NCI-H446 (cell line): ENCODE results near the gene SIX1.

Experiments used
- DNase-seq, 2 experiments: peaks; one replicate each; lab custom pipeline; 2025; lab: John Stamatoyannopoulos, UW

SIX1 gene

DNA sequence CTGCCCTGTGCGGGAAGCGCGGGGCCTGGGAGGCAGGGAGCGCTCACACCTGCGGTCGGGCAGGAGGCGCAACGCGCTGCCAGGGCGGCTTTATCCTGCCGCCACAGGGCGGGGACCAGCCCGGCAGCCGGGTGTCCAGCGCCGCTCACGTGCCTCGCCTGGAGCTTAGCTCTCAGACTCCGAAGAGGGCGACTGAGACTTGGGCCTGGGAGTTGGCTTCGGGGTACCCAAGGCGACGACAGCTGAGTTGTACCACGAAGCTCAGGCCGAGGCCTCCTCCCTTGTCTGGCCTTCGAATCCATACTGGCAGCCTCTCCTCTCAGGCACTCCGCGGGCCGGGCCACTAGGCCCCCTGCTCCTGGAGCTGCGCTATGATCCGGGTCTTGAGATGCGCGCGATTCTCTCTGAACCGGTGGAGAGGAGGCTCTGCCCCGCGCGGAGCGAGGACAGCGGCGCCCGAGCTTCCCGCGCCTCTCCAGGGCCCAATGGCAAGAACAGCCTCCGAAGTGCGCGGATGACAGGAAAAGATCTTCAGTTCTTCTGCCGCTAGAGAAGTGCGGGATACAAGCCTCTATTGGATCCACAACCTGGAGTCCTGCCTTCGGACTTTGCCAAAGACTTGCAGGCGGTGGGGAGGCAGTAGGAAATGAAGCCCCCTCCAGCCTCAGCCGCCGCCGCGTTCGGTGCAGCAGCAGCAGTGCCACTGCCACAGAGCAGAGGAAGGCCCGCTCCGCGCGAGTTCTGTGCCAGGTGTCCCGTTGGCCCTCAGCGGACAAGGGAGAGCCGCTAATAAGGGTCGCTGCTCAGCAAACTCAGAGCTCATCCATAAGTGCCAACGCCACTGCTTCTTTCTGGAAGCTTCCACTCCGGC is 6.8 kb downstream of the SIX1 start:
- DNase-seq: no peak

DNA sequence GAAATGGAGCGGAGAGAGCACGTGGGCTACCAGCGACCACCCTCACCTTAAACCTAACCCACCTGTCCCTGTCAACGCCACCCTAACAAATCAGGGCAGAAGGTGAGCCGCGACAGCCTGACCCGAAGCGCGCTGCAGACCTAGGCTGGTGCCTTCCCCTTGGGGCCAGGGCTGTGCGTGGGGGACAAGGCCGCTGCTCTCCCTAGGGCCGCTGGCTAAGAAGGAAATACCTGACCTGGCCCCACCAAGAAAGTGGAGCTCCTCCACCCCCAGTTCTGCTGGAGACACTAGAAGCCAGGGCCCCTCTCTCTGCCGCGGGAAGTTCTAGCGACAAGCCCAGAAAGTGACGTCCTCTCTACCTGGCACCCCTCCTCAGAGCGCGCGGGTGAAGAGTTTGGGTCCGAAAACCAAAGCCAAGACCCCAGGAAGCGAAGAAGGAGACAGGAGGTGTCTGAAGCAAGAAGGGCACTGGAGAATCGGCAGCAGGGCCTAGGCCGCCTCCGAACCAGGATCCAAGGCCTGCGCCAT is 7.5 kb downstream of the SIX1 start:
- no peak for DNase-seq

DNA sequence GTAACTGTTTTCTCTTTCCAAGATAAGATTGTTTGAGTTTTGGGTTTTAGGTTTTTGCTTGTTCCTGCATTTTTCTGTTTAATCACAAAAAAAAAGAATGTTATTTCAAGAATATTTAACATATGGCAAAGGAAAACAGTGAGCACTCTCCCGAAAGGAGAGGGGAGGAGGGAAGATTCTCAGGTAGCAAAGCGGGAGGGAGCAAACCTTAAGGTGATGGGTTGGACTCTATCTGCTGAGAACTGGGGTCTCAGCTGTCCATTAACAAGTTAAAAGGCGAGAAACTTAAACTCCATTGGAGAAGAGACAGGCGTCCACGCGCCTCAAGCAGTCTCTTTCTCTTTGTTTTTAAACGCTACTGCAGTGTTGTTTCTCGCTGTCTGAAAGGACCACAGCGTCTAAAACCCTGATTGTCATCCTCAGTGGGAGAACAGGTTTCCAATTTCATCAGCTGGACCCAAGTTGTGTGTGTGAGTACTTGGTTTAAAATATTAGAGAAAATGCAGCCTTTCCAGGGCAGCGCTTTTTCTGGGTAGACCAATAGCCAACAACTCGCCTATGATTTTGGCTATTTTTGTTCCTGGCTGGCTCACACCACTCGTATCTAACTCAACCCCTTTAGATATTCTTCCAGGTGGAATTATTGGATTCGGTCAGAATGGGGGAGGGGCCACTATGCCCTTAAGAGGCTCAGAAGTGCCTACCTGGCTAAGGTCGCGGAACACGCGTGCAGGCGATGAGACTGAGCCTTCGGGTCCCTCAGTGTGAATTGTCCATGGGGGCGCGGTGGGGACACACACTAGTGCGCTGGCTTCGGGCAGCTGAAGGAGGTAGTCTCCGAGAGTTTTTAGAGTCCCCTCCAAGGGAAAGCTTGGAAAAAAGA is 8.2 kb downstream of the SIX1 start:
- no peak for DNase-seq

DNA sequence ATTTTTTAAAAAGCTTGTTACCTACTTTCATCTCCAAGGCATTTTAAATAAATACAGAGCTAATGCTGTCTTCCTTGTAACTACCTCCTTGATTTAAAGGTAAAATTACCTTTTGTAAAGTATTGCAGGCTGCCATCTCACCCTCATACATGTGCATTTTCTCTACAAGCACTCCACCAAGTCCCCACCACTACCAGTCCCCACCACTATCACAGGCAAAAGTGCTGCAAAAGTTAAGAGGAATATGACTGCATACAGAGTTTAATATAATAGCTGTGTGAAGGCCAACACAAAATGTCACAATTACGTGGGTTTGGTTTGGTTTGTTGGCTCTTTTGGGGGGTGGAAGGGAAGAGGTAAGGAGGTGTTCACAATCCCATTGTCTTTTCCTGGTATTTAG is 9.6 kb downstream of the SIX1 start:
- DNase-seq: no peak

DNA sequence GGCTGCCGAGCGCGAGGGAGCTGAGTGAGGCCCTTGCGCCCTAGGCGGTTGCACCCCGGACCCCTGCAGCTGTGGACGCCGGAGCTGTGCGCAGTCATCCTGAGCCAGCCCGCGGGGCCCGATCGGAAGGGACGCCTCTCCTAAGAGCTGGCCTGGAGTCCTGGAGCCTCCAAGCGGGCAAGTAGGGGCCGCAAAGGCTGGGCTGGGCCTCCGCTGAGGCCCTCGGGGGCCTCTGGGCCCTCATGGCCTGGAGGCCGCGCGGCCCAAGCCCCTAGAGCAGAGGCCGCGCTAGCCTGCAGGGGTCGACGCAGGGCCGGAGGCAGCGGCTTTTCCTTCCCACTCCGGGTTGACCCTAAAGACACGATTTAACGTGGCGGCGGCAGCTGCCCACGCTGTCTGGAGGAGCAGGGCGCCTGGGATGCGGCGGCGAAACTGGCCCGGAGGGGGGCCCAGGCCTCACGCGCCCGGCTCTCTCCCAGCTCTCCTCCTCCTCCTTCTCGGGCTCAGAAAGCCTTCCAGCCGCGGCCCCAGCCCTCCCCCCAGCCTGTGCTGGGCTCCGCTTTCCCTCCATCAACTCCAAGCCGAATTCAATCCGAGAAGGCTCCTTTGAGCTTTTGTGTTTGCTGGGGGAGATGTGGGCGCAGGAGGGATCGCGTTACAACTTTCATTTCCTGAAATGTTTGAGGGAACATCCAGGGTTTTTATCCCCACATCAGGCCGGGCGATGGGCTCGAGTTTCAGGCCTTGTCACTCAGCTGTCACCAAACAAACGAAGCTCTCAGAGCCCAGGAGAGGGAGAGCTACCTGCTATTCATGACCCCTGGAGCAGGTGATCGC is 11.6 kb downstream of the SIX1 start:
- DNase-seq: no peak

DNA sequence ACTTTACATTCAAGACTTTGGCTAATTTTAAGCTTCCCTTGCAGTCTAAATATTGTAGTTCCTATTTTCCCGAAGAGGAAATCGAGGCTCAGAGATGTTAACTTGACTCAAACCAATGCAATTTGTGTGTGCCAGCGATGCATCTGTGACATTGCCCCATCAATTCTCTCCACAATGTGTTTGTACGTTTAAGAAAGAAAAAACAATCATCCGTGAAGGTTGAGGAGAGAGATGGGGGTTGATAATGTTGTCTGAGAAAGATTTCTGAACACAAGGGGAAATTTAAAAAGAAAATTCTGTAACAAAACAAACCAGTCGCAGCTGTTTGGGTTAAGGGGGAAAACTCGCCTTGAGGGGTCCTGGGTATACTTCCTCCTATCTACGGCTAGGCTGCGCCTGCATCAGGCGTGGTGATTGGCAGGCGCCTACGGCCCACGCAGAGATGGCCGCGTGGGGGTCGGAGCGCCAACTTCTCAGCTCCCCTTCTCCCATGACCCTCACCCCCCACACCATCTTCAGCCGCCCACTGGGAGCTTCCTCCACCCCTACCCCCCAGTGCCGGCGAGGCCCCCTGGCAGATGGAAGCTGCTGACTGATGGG is 12.3 kb downstream of the SIX1 start:
- no peak for DNase-seq

DNA sequence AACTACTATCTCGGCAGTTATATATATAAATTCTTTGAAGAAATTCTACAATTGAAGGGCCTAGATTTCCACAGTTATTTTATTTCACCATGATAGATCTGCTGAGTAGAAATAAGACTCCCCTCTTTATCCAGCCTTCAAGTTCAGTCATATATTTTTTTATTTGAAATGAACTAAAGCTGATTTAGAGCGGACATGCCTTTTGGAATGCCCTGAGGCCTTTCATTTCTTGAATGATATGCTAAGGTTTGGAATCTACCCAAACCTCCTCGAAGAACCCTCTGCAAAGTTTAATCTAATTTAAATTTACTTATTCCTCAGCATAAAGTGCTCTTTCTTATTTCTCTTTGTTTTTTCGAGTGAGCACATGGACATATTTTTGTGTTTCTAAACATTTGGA is 15.1 kb downstream of the SIX1 start:
- no peak for DNase-seq

DNA sequence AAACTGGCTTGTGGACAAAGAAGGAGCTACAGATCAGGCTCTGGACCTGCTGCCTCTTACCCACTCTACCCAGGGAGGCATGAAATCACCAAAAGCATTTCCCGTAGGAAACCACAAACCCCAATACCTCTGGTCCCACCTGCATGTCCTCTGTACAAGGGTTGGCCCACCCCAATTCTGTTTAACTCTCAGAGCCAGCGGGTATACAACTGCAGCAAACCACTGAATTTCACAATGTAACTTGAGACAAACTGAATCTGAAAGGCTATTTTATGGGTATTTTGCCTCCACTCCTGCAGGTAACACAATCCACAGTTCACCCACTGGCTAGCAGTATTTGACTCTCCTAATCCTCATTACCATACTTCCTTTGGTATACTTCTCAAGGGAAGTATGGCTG is 16.5 kb downstream of the SIX1 start:
- DNase-seq: no peak

DNA sequence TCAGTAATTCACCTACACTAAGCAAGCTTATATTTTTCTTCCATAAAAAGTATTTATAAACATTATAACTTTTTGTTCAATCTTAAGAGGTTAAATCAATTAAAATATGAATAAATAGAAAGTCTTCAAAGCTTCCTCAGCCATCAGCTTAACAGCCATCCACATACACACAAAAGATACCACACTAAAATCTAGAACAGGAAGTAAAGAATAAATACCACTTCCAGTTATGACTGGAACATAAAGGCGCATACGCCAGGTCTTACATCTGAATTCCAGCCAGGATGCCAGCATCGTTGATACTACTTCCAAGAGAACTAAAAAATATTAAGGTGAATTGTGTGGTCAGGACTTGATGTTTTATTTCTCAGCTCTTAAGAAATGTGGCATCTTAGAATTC is 17.0 kb downstream of the SIX1 start:
- no peak for DNase-seq

DNA sequence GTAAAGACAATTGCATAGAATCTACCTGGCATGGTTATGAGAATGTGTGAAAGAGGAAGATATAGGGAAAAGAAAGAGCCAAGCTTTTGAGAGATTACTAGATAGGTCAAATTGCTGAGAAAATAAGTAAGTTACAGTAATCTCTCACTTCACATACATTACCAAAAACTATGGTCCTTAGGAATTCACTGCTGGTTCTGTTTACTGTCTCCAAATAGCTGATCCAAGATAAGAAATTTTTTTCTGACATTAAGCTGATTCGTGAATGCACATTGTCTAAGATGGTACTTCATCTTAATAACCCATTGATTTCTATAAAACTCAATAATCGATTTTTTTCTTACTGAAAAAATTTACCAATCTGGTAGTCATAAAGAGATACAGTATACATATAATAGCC is 17.4 kb downstream of the SIX1 start:
- no peak for DNase-seq

DNA sequence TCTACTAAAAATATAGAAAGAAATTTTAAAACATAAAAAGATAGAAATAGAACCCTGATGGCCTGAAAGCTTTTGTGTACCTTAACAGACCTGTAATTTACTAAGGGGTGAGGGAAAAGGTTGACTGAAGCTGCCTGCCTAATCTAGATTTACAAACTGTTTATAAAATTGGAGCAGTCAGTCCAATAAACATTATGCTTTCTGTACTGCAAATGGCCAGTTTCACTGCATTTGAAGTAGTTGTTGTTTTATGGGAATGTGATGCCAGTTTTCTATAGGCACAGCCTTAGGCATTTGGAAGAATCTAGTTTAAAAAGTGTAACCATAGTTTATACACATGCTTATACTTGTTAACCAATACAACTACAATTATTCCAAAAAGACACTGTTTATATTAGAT is 19.1 kb downstream of the SIX1 start:
- no peak for DNase-seq

DNA sequence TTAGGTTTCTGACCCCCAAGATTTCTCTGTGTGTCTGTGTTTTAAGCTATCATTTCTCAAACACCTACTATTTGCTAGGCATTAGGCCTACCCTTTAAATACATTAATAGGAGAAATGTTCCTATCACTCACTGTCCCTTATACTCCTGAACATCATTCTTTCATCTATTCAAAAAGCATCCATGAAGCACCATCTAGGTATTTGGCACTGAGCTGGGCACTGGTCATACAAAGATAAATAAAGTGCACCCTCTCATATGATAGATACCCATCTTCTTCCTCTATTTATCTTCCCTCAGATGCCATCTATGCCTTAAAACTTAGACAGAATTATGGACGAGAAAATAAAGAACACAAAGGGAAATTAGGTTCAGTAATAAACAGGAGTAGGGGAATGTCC is 20.4 kb downstream of the SIX1 start:
- DNase-seq: no peak

DNA sequence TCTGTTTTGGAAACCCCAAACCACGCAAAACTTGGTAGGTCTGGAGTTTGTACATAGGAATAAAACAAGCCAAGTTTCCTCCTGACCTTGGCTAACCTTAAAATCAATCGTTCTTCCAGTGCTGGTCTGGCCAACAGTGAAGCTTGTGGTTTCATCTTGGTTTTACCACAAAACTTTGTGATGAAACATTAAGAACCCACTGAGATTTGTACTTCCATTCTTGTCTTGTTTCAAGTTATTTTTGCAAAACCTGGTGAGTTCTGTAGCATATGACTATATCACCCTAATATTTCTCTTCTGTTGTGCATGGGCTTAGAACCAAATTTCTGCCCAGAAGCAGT is 26.4 kb downstream of the SIX1 start:
- no peak for DNase-seq

DNA sequence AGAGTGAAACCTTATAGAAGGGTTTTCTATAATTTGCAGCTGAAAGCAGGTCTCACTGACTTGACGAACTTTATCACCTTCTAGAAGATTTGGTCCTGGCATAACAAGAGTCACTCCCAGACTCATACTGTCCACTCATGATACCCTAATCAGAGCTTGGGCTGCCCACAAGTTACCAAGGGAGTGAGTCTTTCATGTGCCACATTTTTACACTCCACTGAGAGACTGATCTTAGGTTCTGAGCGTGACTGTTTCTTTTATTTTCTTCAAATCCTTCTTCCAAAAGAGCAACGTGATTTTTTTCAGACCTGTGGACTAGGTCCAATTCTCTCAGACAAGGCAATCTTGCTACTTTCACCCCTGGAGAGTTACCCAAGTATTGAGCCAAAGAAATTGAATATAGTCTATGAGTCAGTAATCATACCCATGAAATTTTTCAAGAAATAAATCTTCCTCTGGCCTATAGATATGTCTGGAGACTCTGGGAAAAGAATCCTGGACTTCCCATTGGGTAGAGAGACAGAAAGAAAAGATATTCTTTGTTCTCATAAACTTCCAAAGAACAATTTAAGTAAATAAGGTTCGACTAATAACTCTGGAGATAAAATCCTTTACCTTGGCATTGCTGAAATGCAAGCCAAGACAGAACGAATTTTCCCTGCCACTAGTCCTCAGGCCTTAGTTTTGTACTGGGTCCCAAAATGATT is 26.9 kb downstream of the SIX1 start:
- DNase-seq: no peak

DNA sequence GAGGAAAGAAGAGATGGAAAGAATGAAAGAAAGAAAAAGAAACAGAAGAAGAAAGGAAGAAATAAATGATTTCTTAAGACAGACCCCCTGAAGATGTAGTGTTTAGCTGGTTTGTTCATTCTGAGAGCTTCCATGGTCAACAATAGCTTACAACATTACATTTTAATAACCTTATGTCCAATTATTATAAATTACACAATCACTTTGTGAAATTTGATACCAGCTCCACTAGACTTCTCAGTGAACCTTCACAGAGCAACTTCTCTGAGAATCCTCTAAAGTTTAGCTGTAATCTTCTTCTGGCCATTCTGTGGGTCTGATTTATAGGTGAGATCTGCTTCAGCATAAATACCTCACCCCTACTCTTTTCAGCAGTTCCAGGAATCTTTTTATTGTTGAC is 27.9 kb downstream of the SIX1 start:
- DNase-seq: no peak

DNA sequence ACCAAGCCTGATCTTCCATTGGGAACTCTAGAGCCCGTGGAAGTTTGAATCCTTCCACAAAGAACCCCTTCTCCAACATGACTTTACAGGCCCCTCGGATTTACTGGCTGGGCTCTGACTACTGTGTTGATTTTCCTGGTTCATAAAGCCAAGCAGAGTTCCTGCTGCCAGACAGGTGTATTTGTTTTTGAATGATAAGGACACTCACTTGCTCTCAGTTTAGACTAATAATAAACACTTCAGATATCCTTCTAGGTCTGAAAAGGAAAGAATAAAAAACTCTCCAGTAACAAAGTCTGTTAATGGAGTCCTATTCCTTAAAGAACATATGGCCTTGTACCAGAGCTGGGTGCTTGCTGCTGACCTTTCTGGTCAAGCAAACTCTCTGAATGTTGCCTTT is 31.0 kb downstream of the SIX1 start:
- DNase-seq: no peak

DNA sequence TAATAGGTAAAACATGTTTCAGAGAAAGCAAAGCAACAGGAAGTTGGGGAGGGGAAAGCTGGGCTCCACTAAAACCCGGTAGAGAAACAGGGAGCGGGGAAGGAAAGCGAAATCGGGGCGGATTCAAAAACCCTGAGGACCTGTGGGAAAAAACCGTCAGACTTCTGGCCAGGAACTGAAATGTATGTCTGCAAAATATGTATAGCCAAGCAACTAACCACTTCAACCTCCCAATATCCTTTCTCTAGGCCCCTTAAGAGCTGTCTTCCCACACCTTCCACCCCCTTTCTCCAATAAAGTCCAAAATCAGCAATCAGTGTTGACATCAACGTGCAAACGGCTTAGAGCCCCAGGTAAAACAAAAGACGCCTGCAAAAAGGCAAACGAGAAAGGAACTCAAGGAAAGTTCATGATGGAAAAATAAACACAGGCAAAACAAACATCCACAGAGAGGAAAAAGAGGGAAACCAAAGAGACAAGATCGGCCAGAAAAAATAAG is 32.8 kb downstream of the SIX1 start:
- DNase-seq: no peak

DNA sequence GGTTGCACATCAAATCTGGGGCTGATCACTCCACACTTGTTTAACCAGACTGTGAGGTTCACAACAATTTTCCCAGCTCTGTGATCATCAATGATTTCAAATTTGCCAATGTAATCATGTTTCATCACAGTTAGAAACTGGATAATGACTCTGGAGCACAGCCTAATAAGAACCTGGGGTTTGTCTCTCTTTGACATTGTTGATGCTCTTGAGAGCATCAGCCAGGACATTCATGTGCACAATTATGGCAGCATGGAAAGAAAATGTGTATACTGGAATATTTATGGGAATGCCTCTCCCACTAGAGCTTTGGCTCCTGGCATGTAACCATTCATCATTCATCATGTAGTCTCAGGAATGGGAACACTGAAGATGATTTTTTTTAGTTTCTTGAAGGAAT is 47.0 kb downstream of the SIX1 start:
- no peak for DNase-seq

DNA sequence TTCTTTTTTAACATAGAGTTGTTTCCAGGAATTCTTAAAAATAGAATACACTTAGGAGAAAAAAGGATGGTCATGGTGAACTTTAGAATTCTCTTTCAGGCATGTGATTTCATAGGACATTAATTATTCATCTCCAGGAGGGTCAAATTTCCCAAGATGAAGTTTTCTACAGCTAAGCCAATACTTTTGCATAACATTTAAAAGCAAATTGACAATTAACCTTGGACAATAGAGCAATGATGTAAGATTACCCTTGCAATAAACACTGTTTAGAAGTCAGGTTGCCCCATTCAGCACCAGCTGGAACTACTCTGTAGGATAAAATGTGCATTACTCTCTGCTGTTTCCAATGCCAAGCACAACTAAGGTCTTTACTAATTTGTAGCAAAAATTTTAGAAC is 49.5 kb downstream of the SIX1 start:
- DNase-seq: no peak

DNA sequence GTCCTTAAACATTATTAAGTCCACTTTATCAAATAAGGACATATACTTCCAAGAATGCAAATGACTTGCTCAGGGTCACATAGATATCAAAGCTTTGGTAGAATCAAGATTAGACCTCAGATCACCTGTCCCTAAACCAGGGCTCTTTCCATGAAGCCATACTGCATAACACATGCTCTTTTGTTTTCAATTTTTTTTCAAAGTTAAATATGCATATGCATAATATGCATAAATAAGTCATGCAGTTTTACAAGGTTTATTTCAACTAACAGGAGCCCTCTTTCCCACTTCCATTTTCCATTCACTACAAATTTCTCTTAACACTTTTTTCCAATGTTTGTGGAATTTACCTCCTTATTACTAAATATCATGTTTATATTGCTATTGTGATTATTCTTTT is 53.1 kb downstream of the SIX1 start:
- DNase-seq: no peak

DNA sequence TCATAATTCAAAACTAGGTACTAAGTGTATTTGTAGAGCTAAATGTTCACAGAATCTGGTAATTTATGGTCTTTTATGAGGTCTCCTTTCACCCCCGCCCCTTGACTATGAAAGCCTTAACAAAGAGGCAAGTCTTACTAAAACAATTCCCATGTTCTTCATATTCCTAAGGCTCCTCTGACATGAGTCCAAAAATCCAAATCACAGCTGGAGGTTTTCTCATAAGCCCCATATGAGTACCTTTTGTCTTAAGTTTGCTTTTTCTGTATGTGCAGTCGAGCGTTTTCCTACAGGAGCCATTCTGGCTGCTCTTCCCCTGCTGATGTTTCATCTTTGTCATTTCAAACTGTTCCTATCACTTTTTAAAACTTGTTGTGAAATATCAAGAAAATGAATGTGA is 55.2 kb downstream of the SIX1 start:
- no peak for DNase-seq
